MM.1S (cell line): Measurements from ENCODE around the gene SLC35B4.

Source experiments
- DNase-seq: peaks from one replicate; pipeline ENCODE4 v3.0.0-alpha.2; 2015
- H2AFZ ChIP-seq: fragments of 300-600 bp; sonication (generic); 2 replicates; pipeline ENCODE4 v1.6.0; 2016; ENCODE audit warnings: antibody characterized with exemption, low read length
- H3F3A ChIP-seq: fragments of 300-600 bp; sonication (generic); 2 replicates; pipeline ENCODE4 v1.6.1; 2016; ENCODE audit warnings: mild to moderate bottlenecking, antibody characterized with exemption, low read length, moderate library complexity, mixed read lengths; ENCODE audit not compliant: insufficient read depth
- H3K27ac ChIP-seq: fragments of 300-600 bp; sonication (generic); 2 replicates; pipeline ENCODE4 v1.5.1; 2016; ENCODE audit warnings: mild to moderate bottlenecking, low read length
- H3K27me3 ChIP-seq: fragments of 300-600 bp; sonication (generic); replicated peaks from 2 replicates; pipeline ENCODE4 v1.6.0; 2016; ENCODE audit warnings: low read length; ENCODE audit not compliant: insufficient read depth
- H3K36me3 ChIP-seq: fragments of 300-600 bp; sonication (generic); replicated peaks from 2 replicates; pipeline ENCODE4 v1.6.1; 2016; ENCODE audit warnings: mild to moderate bottlenecking, low read length, mixed read lengths; ENCODE audit not compliant: insufficient read depth
- H3K4me1 ChIP-seq: fragments of 300-600 bp; sonication (generic); 2 replicates; pipeline ENCODE4 v1.6.1; 2016; ENCODE audit warnings: low read length, mixed read lengths
- H3K4me2 ChIP-seq: fragments of 300-600 bp; sonication (generic); 2 replicates; pipeline ENCODE4 v1.6.0; 2016; ENCODE audit warnings: low read depth, low read length
- H3K4me3 ChIP-seq: fragments of 300-600 bp; sonication (generic); 2 replicates; pipeline ENCODE4 v1.5.1; 2016; ENCODE audit warnings: low read length, mixed read lengths
- H3K79me2 ChIP-seq: fragments of 300-600 bp; sonication (generic); 2 replicates; pipeline ENCODE4 v1.6.1; 2016; ENCODE audit warnings: mixed run types, low read length, mixed read lengths
- H3K9ac ChIP-seq: fragments of 300-600 bp; sonication (generic); 2 replicates; pipeline ENCODE4 v1.6.1; 2016; ENCODE audit warnings: low read length, mixed read lengths
- H3K9me2 ChIP-seq: fragments of 300-600 bp; sonication (generic); replicated peaks from 2 replicates; pipeline ENCODE4 v1.6.1; 2016; ENCODE audit warnings: mild to moderate bottlenecking, low read length, mixed read lengths; ENCODE audit not compliant: insufficient read depth
- H3K9me3 ChIP-seq: fragments of 300-600 bp; sonication (generic); replicated peaks from 2 replicates; pipeline ENCODE4 v1.6.1; 2016; ENCODE audit warnings: mild to moderate bottlenecking, low read length, mixed read lengths; ENCODE audit not compliant: insufficient read depth
- H4K20me1 ChIP-seq: fragments of 300-600 bp; sonication (generic); 2 replicates; pipeline ENCODE4 v1.6.1; 2016; ENCODE audit warnings: mild to moderate bottlenecking, low read length, moderate library complexity, mixed read lengths; ENCODE audit not compliant: insufficient read depth
- CTCF ChIP-seq: fragments of 300-600 bp; sonication (generic); IDR thresholded peaks from 2 replicates; pipeline ENCODE4 v1.5.1; 2016; ENCODE audit warnings: antibody characterized with exemption, low read length, mixed read lengths
- EZH2 ChIP-seq: fragments of 300-600 bp; sonication (generic); optimal IDR thresholded peaks from 2 replicates; pipeline ENCODE3; 2017; ENCODE audit warnings: low read depth, mild to moderate bottlenecking, antibody characterized with exemption, low read length, mixed read lengths
- EZH2phosphoT487 ChIP-seq: fragments of 300-600 bp; sonication (generic); IDR thresholded peaks from 2 replicates; pipeline ENCODE4 v1.6.1; 2018; ENCODE audit warnings: antibody characterized with exemption, low read length

SLC35B4 gene

DNA sequence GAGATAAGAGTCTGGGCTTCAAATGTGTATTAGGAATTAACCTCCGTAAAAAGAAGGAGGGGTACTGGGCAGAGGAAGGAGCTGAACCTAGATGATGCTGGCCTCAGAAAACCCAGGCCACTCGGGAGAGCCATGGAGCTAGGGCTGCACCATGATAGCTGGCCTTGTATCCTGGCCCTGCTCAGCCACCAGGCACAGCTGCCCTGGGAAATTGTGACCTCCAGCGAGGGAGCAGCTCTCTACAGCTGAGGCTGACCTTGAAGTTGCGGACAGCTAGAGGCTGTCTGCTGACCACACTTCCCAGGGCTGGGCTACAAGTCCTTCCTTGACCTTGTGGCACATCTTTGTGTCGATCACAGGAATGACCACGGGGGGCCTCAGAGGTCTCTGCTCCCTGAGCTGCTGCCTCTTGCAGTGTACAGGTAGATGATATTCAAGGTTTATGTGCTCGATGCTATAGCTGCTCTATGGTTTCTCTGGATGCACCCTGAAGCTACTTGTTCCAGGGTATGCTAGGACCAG lies 38.3 kb upstream of the SLC35B4 start:
- Histone ChIP-seq H3K9me2 (no peaks in the 10 kb centered on the region), H4K20me1 (no peaks in the 10 kb centered on the region), H3K4me1 (peaks cover 3% of the 10 kb centered on the region; the same call in 1 of the 2 replicates), H3K27ac (no peak overlapping the region), H3K9ac (no peak overlapping the region), H3K27me3 (no peaks in the 10 kb centered on the region), H2AFZ (no peak overlapping the region), H3K9me3 (no peaks in the 10 kb centered on the region), H3K4me3 (no peak overlapping the region), H3K36me3 (no peaks in the 10 kb centered on the region), H3F3A (no peaks in the 10 kb centered on the region), H3K79me2 (no peaks in the 10 kb centered on the region), H3K4me2 (no peak overlapping the region)
- no peak for DNase-seq
- TF ChIP-seq EZH2phosphoT487 (no peak), EZH2 (no peak), CTCF (no peak)

- no peak for DNase-seq
- Histone ChIP-seq H3K4me3 (no peak overlapping the region), H3F3A (no peaks in the 10 kb centered on the region), H3K9ac (no peak overlapping the region), H3K36me3 (no peaks in the 10 kb centered on the region), H3K9me3 (no peaks in the 10 kb centered on the region), H3K27me3 (no peaks in the 10 kb centered on the region), H3K27ac (no peak overlapping the region), H3K9me2 (no peaks in the 10 kb centered on the region), H3K79me2 (no peaks in the 10 kb centered on the region), H4K20me1 (no peaks in the 10 kb centered on the region), H2AFZ (no peak overlapping the region), H3K4me1 (peaks cover 3% of the 10 kb centered on the region; the same call in 1 of the 2 replicates), H3K4me2 (no peak overlapping the region)
- TF ChIP-seq CTCF, result no peak
- no peak for TF ChIP-seq EZH2
- no peak for TF ChIP-seq EZH2phosphoT487
Measured at GRCh38 chr7:134353411-134353810, 36.7 kb upstream of the SLC35B4 start.

GRCh38 chr7:134351424-134351823 lies 34.7 kb upstream of the SLC35B4 start:
- Histone ChIP-seq H3K4me3 (no peak overlapping the region), H2AFZ (no peak overlapping the region), H3K27ac (no peak overlapping the region)

More at GRCh38 chr7:134351424-134351823, 34.7 kb upstream of the SLC35B4 start:
- Histone ChIP-seq H3K9me2 (no peaks in the 10 kb centered on the region), H3K79me2 (no peaks in the 10 kb centered on the region), H3K4me2 (no peak overlapping the region), H3K9ac (no peak overlapping the region), H3K9me3 (no peaks in the 10 kb centered on the region), H3K36me3 (no peaks in the 10 kb centered on the region), H3K4me1 (peaks cover 3% of the 10 kb centered on the region; the same call in 1 of the 2 replicates), H3F3A (no peaks in the 10 kb centered on the region), H3K27me3 (no peaks in the 10 kb centered on the region), H4K20me1 (no peaks in the 10 kb centered on the region)
- DNase-seq, result no peak
- TF ChIP-seq CTCF (no peak), EZH2 (no peak)
